Memory B cell (primary cell): ENCODE data around the gene AHRR.
"Not testable (repeated sequence)": the region's sequence is repeated elsewhere in the genome, so short reads cannot be mapped to it uniquely, and the experiment has no call there.

ENCODE experiments used
- ATAC-seq: fragments of 150-1000 bp; cut with Tn5 transposase; 2 replicates; pipeline ENCODE4 v1.10.0; 2021; ENCODE audit warnings: low read depth, mild to moderate bottlenecking, moderate library complexity
- DNase-seq, 2 donors: peaks; one replicate each; pipeline ENCODE4 v3.0.0; 2022; ENCODE audit warnings: low spot score in 2 of 2
- H3K27ac Mint-ChIP-seq: one replicate; pipeline ENCODE4 v1.8.0; 2022; ENCODE audit warnings: mild to moderate bottlenecking, moderate library complexity, mixed read lengths
- H3K27me3 Mint-ChIP-seq: one replicate; pipeline ENCODE4 v1.8.0; 2022; ENCODE audit warnings: mixed read lengths
- H3K36me3 Mint-ChIP-seq: one replicate; pipeline ENCODE4 v1.8.0; 2022; ENCODE audit warnings: mild to moderate bottlenecking, mixed read lengths
- H3K4me1 Mint-ChIP-seq: one replicate; pipeline ENCODE4 v1.8.0; 2022; ENCODE audit warnings: mixed read lengths
- H3K4me3 Mint-ChIP-seq: one replicate; pipeline ENCODE4 v1.8.0; 2022; ENCODE audit warnings: mild to moderate bottlenecking, moderate library complexity, mixed read lengths
- H3K9me3 Mint-ChIP-seq: one replicate; pipeline ENCODE4 v1.8.0; 2022; ENCODE audit warnings: mixed read lengths

AHRR gene

DNA sequence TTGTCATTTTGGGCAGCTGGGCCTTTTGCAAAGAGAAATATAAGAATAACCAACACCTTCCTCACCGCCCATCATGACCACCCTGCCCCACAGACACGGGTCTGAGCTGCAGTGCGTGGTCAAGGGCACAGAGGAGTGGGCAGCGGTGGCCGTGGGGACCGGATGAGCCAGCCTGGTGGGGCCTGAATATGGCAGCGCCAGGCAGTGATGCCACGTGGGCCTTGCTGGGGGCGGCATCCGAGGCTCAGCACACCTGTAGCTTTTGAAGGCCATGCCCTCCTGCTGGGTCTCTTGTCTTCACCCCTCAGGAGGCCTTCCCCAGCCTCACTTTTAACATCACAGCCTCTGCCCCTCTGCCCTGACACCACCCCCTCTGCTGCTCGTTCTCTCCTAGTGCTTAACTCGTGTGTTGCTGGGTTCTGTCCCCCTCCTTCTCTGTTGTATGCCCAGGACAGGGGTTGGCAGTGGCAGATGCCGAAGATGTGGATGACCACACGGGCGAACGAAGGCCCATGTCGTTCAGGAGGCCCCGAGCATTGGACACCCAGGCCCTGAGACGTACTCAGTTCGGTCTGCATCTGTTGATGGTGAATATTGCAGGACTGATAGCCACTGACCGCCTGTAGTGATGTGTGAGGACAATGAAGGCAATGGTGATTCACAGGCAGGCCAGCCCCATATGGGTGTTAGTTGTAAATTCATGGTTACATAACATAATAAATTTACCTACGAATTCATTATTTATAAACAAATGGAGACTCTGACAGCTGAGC is 46.0 kb downstream of the AHRR start:
- H3K9me3 Mint-ChIP-seq, result peaks cover 10% of the 10 kb centered on the region
- H3K4me3 Mint-ChIP-seq, result no peak overlapping the region
- ATAC-seq, result no peak
- DNase-seq, result no peak
- no peak overlapping the region for H3K27ac Mint-ChIP-seq
- H3K4me1 Mint-ChIP-seq, result peaks cover 15% of the 10 kb centered on the region
- peaks cover 6% of the 10 kb centered on the region for H3K27me3 Mint-ChIP-seq
- H3K36me3 Mint-ChIP-seq, result peaks cover 3% of the 10 kb centered on the region

DNA sequence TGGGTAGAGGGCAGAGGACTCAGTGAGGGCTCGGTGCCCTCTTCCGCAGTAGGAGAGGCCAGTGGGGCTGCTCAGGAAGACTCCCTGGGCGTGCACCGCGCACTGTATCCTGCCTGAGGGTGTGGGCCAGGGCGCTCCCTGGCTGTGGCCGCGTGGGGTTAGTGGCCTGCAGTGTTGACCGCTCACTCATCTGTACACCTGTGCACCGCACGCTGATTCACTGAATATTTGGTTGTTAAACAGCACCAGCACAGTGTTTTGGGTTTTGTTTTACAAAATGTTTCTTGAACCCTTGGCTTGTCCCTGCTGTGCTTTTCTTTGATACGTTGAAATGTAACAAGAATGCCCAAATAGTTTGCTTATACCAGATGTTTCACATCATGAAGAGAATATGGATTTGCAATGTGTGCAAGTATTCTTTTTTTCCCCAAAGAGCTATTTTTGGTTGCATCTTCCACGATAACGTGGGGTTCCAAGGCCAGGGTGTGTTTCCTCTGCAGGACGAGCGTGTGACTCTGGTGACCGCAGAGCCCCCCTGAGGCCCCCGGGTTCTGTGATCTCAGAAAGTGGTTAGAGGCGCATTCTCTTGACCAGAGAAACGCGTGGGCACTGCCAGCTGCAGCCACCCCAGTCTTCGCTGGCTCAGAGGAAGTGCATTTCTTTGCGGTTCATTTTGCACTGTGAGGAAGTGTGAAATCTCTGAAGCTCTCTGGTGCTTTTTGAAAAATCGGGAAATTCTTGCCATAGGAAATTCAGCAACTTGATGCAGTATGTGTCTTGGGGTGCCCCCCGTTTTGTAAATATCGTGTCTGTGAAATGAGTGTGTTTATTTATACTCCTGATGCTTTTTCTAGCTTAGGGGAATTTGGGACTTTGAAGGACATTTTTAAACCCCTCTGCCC is 46.9 kb downstream of the AHRR start:
- Mint-ChIP-seq H3K36me3 (peaks cover 3% of the 10 kb centered on the region), H3K27ac (no peak overlapping the region), H3K4me3 (peak overlapping the region; percentile 33), H3K27me3 (peaks cover 6% of the 10 kb centered on the region), H3K4me1 (peaks cover 15% of the 10 kb centered on the region), H3K9me3 (peaks cover 10% of the 10 kb centered on the region)
- DNase-seq, result peak in 1 of 2 donors; percentile 10
- ATAC-seq, result peak; percentile 82

DNA sequence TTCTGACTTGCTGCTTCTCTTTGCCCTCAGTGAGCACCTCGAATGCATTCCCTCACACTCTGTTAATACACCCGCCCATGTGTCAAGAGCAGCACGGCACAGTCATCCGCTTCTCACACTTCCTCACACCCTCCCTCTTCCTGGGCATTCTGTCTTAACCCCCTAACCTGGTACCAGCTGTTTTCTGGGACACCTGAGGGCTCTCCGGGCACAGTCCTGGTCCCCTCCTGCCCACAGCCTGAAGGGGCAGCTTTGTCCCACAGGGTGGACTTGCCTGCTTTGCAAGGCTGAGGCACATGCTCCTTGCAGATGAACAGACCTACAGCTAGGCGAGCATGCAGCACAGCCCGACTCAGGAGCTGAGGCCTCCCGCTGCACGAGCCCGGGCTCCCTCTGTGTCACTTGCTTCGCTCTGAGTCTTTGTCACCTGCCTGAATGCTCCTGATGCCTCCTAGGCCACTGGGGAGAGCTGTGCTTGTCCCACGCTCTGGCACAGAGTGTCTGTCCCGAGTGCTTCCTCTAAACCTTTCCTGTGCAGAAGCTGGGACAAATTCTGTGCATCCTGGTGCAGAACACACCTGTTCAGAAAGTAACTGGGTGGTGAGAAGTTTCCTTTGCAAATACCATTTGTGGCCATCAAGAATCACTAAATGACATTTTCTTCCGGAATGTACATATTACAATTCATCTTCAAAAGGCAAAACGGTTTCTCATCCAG is 47.8 kb downstream of the AHRR start:
- H3K27me3 Mint-ChIP-seq, result peaks cover 7% of the 10 kb centered on the region
- H3K9me3 Mint-ChIP-seq, result peaks cover 8% of the 10 kb centered on the region
- ATAC-seq (peak; percentile 42), DNase-seq (peak in 1 of 2 donors; percentile 11)
- peak overlapping the region; percentile 33 for H3K4me3 Mint-ChIP-seq
- H3K36me3 Mint-ChIP-seq, result no peaks in the 10 kb centered on the region
- no peak overlapping the region for H3K27ac Mint-ChIP-seq
- H3K4me1 Mint-ChIP-seq, result peaks cover 15% of the 10 kb centered on the region

DNA sequence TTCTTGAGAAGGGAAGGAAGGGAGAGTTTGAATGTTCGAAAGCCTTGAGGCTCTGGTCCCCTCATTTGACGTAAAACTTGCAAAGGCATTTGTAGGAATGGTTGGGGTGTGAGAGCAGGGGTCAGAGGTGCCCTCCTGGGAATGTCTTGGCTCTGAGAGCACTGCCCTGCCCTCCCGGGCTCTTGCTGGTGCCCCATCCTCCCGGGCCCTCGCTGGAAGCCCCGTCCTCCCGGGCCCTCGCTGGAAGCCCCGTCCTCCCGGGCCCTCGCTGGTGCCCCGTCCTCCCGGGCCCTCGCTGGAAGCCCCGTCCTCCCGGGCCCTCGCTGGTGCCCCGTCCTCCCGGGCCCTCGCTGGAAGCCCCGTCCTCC is 48.3 kb downstream of the AHRR start:
- H3K27me3 Mint-ChIP-seq, H3K9me3 Mint-ChIP-seq, H3K4me3 Mint-ChIP-seq, H3K36me3 Mint-ChIP-seq, H3K27ac Mint-ChIP-seq, DNase-seq, ATAC-seq: not testable (repeated sequence)
- peaks cover 15% of the 10 kb centered on the region for H3K4me1 Mint-ChIP-seq

DNA sequence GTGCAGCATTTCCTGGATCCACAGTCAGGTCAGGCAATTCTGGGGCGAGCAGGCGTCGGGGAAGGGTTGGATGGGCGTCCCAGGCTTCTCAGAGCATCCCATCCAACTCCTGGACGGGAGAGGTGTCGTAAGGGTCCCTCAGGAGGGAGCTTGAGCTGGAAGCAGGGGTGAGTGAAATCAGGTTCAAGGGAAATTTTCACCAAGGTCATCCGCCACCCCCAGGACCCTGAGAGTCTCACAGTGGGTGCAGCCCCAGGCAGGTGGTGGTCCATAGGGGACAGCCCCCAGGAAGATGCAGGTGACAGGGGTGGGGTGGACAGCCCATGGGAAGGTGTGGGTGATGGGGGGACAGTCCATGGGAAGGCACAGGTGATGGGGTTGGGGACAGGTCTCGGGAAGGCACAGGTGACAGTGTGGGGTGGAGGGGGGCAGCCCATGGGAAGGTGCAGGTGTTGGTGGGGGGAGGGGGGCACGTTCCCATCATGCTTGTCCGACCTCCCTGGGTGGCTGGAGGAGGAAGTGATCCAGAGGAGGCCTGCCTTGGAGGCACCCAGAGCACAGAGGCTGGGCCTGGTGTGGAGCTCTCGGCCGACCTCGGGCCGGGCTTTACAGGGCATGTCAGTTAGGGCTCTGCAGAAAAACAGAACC is 48.9 kb downstream of the AHRR start:
- Mint-ChIP-seq H3K36me3 (no peaks in the 10 kb centered on the region), H3K4me3 (no peak overlapping the region), H3K4me1 (peaks cover 15% of the 10 kb centered on the region), H3K27me3 (peaks cover 8% of the 10 kb centered on the region), H3K27ac (no peak overlapping the region), H3K9me3 (peaks cover under 1% of the 10 kb centered on the region)
- ATAC-seq (no peak), DNase-seq (no peak)

DNA sequence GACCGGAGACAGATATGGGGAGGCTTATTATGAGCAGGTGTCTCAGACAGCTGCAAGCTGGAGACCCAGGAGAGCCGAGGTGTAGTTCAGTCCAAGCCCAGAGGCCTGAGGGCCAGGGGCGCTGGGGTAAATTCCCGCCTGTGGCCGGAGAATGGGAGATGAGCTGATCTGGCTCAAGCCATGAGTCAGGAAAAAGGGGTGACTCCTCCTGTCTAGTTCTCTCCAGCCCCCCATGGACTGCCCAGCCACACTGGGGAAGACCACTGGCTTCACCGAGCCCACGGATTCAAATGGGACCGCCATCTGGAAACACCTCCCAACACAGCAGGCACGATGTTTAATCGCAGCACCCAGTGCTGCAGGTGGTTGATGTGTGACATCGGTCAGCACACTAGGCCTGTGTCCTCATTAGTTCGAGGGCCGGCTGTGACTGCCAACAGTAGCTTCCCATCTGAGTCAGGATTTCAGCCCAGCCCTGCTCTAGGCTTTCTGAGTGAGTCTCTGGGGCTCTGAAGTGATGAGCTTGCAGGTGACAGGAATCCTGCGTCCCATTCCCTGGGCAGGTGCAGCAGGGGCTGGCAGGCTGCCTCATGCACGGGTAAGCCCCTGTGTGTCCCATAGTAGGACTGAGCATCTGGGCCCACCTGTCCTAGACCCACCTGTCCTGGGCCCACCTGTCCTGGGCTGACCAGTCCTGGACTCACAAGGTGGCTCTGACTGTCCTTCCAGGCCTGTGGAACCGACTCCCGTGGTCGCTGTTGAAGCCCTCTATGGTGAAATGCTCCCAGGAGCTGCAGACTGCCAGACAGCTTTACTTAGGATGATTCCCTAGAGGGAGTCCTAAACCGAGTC is 49.7 kb downstream of the AHRR start:
- Mint-ChIP-seq H3K36me3 (no peaks in the 10 kb centered on the region), H3K27me3 (peaks cover 8% of the 10 kb centered on the region), H3K4me3 (no peak overlapping the region), H3K4me1 (peaks cover 15% of the 10 kb centered on the region), H3K27ac (no peak overlapping the region), H3K9me3 (no peaks in the 10 kb centered on the region)
- ATAC-seq (no peak), DNase-seq (no peak)

DNA sequence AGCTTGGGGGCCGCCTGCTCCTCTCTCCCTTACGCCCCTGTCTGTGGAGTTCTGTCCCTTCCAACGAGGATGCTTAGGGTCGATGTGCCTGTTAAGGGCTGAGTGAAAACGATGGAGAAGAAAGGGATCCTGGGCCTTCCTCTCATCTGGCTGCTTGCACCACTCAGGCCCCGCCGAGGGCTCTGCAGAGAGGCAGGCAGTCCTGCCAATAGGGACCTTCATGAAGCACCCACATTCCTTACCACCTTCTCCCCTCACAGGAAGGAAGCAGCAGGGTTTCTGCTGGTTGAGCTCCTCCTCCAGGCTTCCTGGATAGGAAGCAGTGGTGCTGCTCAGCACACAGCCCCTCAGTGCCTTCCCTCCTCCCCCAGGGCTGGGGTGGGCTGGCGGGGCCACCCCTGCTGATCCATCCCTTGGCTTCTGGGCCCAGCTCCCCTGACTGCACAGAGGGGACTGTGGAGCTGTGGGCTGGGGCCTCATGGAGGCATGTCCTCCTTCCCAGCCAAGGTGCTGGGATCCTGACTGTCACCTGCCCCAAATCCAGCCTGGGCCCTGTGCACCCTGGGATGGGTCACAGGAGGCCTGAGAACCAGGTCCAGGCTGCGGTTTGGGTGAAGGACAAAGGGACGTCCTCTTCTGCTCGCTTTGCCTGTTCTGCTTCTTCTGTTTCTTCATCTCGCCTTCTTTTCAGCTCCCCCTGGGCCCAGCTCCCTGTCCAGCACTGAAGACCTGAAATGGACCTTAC is 50.5 kb downstream of the AHRR start:
- peaks cover 15% of the 10 kb centered on the region for H3K4me1 Mint-ChIP-seq
- no peak overlapping the region for H3K4me3 Mint-ChIP-seq
- peak in 1 of 2 donors; percentile 4 for DNase-seq
- no peaks in the 10 kb centered on the region for H3K9me3 Mint-ChIP-seq
- no peak overlapping the region for H3K27ac Mint-ChIP-seq
- H3K27me3 Mint-ChIP-seq, result peaks cover 10% of the 10 kb centered on the region
- no peaks in the 10 kb centered on the region for H3K36me3 Mint-ChIP-seq
- ATAC-seq, result no peak

DNA sequence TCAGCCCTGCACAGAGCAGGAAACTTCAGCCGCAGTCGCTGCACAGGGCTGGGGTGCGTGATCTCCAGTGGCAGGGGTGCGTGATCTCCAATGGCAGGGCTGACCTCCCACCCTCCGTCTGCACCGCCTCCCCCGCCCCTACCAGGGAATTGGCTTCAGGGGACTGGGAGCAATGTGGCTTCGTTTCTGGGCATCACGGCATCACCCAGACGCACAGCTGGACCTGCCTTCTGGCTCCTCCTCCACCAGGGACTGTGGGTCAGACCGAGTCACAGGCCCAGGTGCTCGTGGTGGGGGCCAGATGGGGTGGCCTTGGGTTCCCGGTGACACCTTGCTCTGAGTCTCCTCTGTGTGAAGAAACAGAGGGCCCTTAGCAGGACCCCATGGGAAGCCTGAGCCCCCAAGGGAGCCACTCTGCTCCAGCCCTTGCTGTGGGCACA is 51.1 kb downstream of the AHRR start:
- no peaks in the 10 kb centered on the region for H3K9me3 Mint-ChIP-seq
- no peak overlapping the region for H3K4me3 Mint-ChIP-seq
- H3K27ac Mint-ChIP-seq, result no peak overlapping the region
- ATAC-seq, result no peak
- H3K36me3 Mint-ChIP-seq, result no peaks in the 10 kb centered on the region
- peaks cover 10% of the 10 kb centered on the region for H3K27me3 Mint-ChIP-seq
- DNase-seq, result peak in 1 of 2 donors; percentile 6
- peaks cover 15% of the 10 kb centered on the region for H3K4me1 Mint-ChIP-seq

DNA sequence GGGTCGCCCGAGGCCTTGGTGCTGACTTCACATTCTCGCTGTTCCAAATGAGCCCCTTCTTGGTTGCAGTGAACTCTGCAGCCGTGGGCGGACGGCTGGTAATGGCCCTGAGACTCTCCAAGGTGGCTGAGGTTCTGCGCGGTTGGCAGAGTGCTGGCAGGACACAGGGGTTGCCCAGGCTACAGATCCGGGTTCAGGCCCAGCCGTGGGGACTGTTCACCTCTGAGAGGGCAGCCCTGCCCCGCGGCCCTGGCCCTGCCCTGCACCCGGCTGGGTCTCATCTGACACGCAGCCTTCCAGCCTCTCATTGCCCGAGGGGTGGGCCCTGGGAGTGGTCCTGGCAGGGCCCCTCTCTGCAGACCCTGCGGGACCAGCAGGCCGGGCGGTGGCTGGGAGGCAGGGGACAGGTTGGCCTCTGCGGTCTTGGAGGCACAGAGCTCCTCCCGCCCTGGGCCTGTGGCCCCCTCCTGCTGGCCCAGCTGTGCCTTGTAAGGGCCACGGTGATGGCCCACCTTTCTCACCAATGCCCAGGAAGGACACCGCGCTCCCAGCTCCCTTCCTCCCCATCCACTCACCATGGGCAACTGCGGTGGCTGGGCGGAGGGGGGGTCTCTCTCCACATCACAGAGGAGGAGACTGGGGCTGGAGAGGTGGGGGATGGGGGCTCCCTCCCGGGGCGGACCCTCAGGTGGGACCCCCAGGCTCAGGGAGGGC is 51.6 kb downstream of the AHRR start:
- no peak for ATAC-seq
- Mint-ChIP-seq H3K9me3 (no peaks in the 10 kb centered on the region), H3K27me3 (peaks cover 8% of the 10 kb centered on the region), H3K27ac (no peak overlapping the region), H3K4me1 (peaks cover 15% of the 10 kb centered on the region), H3K4me3 (no peak overlapping the region), H3K36me3 (no peaks in the 10 kb centered on the region)
- DNase-seq, result peak in 1 of 2 donors; percentile 10

DNA sequence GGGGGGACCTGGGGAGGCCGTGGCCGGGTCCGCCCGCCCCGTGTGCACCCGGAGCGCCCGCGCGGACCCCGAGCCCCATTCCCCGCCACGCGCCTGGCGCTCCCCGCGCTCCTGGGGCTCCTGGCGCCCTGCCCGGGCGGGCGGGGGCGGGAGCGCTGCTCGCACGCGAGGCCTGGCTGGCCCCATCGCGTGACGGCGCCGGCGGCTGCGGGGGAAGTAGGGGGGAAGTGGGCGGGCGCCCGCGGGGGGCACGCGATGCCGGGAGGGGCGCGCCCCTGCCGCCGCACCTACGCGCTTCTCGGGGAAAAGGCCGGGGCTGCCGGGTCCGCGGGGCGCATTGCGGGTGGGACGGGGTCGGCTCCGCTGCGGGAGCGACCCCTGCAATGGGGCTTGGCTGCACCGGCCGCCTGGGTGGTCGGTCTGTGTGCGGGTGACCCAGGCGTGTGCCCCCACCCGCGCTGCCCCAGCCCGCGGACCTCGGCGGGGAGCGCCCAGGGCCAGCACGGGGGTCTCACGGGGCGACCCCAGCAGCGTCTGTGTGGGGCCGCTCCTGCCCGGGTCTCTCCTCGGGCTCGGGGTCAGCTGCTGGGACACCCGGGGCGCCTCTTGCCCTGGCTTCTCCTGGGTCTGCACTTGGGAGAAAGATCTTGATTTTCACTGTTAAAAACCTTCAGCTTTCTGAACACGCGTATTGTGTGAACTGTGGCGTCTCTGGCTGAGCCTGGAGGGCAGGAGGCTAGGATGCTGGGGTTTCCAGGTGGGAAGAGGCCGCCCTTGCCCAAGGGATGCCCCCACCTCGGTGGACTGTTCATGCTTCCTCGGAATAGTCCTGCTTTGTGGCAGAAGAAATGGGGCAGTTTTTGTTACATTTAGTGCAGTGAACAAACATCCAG is 52.4 kb downstream of the AHRR start:
- DNase-seq, result peak in 1 of 2 donors; percentile 13
- peak; percentile 53 for ATAC-seq
- no peaks in the 10 kb centered on the region for H3K9me3 Mint-ChIP-seq
- no peaks in the 10 kb centered on the region for H3K36me3 Mint-ChIP-seq
- peaks cover 8% of the 10 kb centered on the region for H3K27me3 Mint-ChIP-seq
- no peak overlapping the region for H3K27ac Mint-ChIP-seq
- H3K4me1 Mint-ChIP-seq, result peaks cover 7% of the 10 kb centered on the region
- no peak overlapping the region for H3K4me3 Mint-ChIP-seq

DNA sequence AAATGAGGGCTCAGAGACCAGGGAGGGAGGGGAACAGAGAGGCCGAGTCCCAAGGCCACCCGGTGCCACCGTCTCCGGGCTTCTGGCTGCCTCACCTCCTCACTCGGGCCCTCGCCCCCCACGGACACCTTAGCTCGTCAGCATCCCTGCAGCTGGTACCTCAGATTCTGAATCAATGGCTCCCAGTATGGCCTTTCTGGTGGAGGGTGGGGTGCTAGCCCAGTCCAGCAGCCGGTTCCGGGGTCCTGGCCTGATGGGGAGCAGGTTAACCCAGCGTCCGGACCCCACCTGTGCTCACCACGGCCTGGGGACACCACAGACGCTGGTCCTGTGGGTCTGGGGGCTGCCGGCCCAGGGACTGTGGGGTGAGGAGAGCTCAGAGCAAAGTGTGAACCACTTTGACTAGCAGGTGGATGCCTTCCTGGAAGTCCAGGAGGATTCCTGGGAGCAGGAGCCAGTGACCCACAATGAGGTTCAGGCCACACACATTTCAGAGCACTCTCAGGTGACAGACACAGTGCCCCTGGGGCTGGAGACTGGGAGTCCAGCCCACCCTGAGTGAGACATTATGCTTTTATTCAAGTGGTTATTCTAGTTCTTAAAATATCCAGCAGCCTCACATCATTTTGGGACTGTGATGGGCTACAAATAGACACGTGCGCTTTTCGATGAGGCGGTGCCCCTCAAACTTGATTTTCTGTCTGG is 53.3 kb downstream of the AHRR start:
- no peaks in the 10 kb centered on the region for H3K9me3 Mint-ChIP-seq
- H3K4me1 Mint-ChIP-seq, result no peaks in the 10 kb centered on the region
- peaks cover 10% of the 10 kb centered on the region for H3K27me3 Mint-ChIP-seq
- DNase-seq, result peak in 1 of 2 donors; percentile 8
- H3K27ac Mint-ChIP-seq, result no peak overlapping the region
- no peak overlapping the region for H3K4me3 Mint-ChIP-seq
- no peak for ATAC-seq
- H3K36me3 Mint-ChIP-seq, result no peaks in the 10 kb centered on the region
